OCI-LY1 (cell line): ENCODE results near the gene HAO2.

Experiments
- H2AFZ ChIP-seq: fragments of 200-600 bp; sonication (generic), shearing (Covaris generic); 2 replicates; pipeline ENCODE4 v1.6.0; 2014; ENCODE audit warnings: antibody characterized with exemption, mild to moderate bottlenecking, low read length
- H3F3A ChIP-seq: fragments of 200-600 bp; sonication (generic), shearing (Covaris generic); 2 replicates; pipeline ENCODE4 v1.6.0; 2014; ENCODE audit warnings: mild to moderate bottlenecking, antibody characterized with exemption, low read length, moderate library complexity; ENCODE audit not compliant: insufficient read depth
- H3K27ac ChIP-seq: fragments of 200-600 bp; sonication (generic); 2 replicates; pipeline ENCODE4 v1.5.1; 2014; ENCODE audit warnings: low read length, mixed run types, mild to moderate bottlenecking, low read depth; ENCODE audit not compliant: poor library complexity, severe bottlenecking
- H3K27me3 ChIP-seq: fragments of 200-600 bp; sonication (generic); 2 replicates; pipeline ENCODE4 v1.6.0; 2014; ENCODE audit warnings: antibody characterized with exemption, mild to moderate bottlenecking, low read length, moderate library complexity; ENCODE audit not compliant: insufficient read depth
- H3K36me3 ChIP-seq: fragments of 200-600 bp; sonication (generic); 2 replicates; pipeline ENCODE4 v1.6.1; 2014; ENCODE audit warnings: mild to moderate bottlenecking, antibody characterized with exemption, low read length, moderate library complexity, mixed read lengths; ENCODE audit not compliant: insufficient read depth
- H3K4me1 ChIP-seq: fragments of 200-600 bp; sonication (generic); 2 replicates; pipeline ENCODE4 v1.5.1; 2014; ENCODE audit warnings: mild to moderate bottlenecking, low read length, moderate library complexity; ENCODE audit not compliant: insufficient read depth, severe bottlenecking
- H3K4me2 ChIP-seq: fragments of 200-600 bp; sonication (generic), shearing (Covaris generic); 2 replicates; pipeline ENCODE4 v1.6.1; 2014; ENCODE audit warnings: low read length
- H3K4me3 ChIP-seq: fragments of 200-600 bp; sonication (generic); 2 replicates; pipeline ENCODE4 v1.5.1; 2014; ENCODE audit warnings: low read length, low read depth, mild to moderate bottlenecking, mixed read lengths; ENCODE audit not compliant: poor library complexity, severe bottlenecking
- H3K79me2 ChIP-seq: fragments of 200-600 bp; shearing (Covaris generic); 2 replicates; pipeline ENCODE4 v1.6.1; 2016; ENCODE audit warnings: mixed run types, low read length, mixed read lengths; ENCODE audit not compliant: insufficient read depth
- H3K9ac ChIP-seq: fragments of 200-600 bp; sonication (generic), shearing (Covaris generic); 2 replicates; pipeline ENCODE4 v1.6.1; 2014; ENCODE audit warnings: mild to moderate bottlenecking, low read length, mixed read lengths
- H3K9me2 ChIP-seq: fragments of 200-600 bp; sonication (generic), shearing (Covaris generic); 2 replicates; pipeline ENCODE4 v1.6.1; 2014; ENCODE audit warnings: low read depth, mild to moderate bottlenecking, low read length, mixed read lengths
- H3K9me3 ChIP-seq: fragments of 200-600 bp; shearing (Covaris generic); 2 replicates; pipeline ENCODE4 v1.6.1; 2014; ENCODE audit warnings: low read length, mixed read lengths
- H4K20me1 ChIP-seq: fragments of 200-600 bp; sonication (generic), shearing (Covaris generic); 2 replicates; pipeline ENCODE4 v1.6.0; 2016; ENCODE audit warnings: mild to moderate bottlenecking, low read length; ENCODE audit not compliant: insufficient read depth
- EZH2 ChIP-seq: fragments of 200-600 bp; sonication (generic), shearing (Covaris generic); IDR thresholded peaks from 2 replicates; pipeline ENCODE4 v1.8.0; 2017; ENCODE audit warnings: borderline replicate concordance, mixed run types, mild to moderate bottlenecking, antibody characterized with exemption, low read length, moderate library complexity, mixed read lengths
- TF ChIP-seq, protein P1 (sequence below): fragments of 200-600 bp; sonication (generic), shearing (Covaris generic); IDR thresholded peaks from 2 replicates; pipeline ENCODE4 v1.5.1; 2017; ENCODE audit warnings: mild to moderate bottlenecking, antibody characterized with exemption, low read length, moderate library complexity, mixed read lengths

HAO2 gene

DNA sequence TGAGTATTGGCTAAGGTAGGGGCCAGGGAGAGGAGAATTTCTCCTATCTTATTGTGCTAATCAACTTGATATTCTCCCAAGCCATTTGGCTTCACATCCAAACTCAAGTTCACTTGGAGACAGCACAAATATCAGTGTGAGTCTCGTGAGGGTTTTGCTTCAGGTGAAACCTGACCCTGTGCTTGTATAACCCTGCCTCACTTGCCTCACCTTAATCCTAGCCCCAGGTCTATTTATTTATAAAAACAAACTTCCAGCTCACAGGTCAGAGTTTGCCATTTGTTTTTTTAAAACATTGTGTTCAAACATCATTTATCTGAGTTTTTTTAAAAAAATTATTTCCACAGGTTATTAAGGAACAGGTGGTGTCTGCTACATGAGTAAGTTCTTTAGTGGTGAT, 19.9 kb downstream of the HAO2 start:
- no peaks in the 10 kb centered on the region for H3K27me3 ChIP-seq
- no peaks in the 10 kb centered on the region for H3K4me1 ChIP-seq
- H3K79me2 ChIP-seq = no peaks in the 10 kb centered on the region
- H3K36me3 ChIP-seq = no peaks in the 10 kb centered on the region
- no peak overlapping the region for H2AFZ ChIP-seq
- TF ChIP-seq, protein P1, sequence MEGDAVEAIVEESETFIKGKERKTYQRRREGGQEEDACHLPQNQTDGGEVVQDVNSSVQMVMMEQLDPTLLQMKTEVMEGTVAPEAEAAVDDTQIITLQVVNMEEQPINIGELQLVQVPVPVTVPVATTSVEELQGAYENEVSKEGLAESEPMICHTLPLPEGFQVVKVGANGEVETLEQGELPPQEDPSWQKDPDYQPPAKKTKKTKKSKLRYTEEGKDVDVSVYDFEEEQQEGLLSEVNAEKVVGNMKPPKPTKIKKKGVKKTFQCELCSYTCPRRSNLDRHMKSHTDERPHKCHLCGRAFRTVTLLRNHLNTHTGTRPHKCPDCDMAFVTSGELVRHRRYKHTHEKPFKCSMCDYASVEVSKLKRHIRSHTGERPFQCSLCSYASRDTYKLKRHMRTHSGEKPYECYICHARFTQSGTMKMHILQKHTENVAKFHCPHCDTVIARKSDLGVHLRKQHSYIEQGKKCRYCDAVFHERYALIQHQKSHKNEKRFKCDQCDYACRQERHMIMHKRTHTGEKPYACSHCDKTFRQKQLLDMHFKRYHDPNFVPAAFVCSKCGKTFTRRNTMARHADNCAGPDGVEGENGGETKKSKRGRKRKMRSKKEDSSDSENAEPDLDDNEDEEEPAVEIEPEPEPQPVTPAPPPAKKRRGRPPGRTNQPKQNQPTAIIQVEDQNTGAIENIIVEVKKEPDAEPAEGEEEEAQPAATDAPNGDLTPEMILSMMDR = no peak
- no peak for TF ChIP-seq EZH2
- H3K4me2 ChIP-seq = no peak overlapping the region
- no peak overlapping the region for H3K4me3 ChIP-seq
- H4K20me1 ChIP-seq = no peaks in the 10 kb centered on the region
- H3K9me2 ChIP-seq = no peaks in the 10 kb centered on the region
- no peak overlapping the region for H3K27ac ChIP-seq
- H3F3A ChIP-seq = no peaks in the 10 kb centered on the region
- no peak overlapping the region for H3K9ac ChIP-seq
- H3K9me3 ChIP-seq = no peaks in the 10 kb centered on the region

DNA sequence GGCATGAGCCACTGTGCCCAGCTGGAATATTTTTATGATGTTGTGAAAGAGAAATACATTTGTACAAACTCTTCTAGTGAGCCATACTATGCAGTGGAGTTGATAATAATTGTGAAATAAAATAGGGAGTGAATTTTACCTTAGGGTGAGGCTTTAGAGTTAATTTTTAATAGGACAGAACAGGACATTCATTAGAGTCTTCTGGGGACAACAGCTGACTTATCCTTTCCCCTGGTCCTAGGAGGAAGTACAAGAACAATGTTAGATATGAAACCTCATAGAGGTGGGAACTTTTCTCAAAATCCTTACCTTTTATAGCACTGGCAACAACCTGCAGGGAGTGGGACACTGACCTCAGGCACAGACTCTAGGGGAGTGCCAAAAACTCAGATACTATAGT, 21.9 kb downstream of the HAO2 start:
- no peaks in the 10 kb centered on the region for H3K79me2 ChIP-seq
- no peak overlapping the region for H3K27ac ChIP-seq
- no peaks in the 10 kb centered on the region for H3F3A ChIP-seq
- H3K4me2 ChIP-seq = no peak overlapping the region
- H3K9ac ChIP-seq = no peak overlapping the region
- H2AFZ ChIP-seq = no peak overlapping the region
- no peaks in the 10 kb centered on the region for H3K27me3 ChIP-seq
- H3K4me1 ChIP-seq = no peaks in the 10 kb centered on the region
- TF ChIP-seq EZH2 = no peak
- TF ChIP-seq, protein P1 = no peak
- H3K9me2 ChIP-seq = no peaks in the 10 kb centered on the region
- no peak overlapping the region for H3K4me3 ChIP-seq
- no peaks in the 10 kb centered on the region for H4K20me1 ChIP-seq
- no peaks in the 10 kb centered on the region for H3K9me3 ChIP-seq
- no peaks in the 10 kb centered on the region for H3K36me3 ChIP-seq

DNA sequence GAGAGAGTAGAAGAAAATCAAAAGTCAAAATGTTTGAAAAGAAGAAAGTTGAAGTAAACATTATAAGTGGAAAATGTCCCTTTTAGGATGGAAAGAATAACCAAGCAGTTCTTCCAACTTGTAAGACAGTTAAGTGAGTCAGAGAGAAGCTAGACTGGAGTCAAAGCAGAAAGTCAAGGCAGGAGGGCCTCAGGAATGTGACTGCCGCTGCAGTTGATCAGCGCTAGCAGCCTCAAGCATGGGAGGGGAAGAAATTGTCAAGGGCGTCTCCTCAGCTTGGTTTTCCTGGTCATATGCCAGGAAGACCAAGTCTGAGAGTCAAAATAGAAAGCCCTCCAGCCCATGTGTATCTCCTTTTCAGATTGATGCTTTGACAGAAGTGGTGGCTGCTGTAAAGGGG, 23.2 kb downstream of the HAO2 start:
- Histone ChIP-seq H2AFZ (no peak overlapping the region), H3K36me3 (no peaks in the 10 kb centered on the region), H3K27me3 (no peaks in the 10 kb centered on the region)

More for the DNA sequence above, 23.2 kb downstream of the HAO2 start:
- no peak overlapping the region for H3K4me3 ChIP-seq
- H3F3A ChIP-seq = no peaks in the 10 kb centered on the region
- H3K9ac ChIP-seq = no peak overlapping the region
- H3K4me2 ChIP-seq = no peak overlapping the region
- no peaks in the 10 kb centered on the region for H3K9me3 ChIP-seq
- no peaks in the 10 kb centered on the region for H4K20me1 ChIP-seq
- no peak overlapping the region for H3K27ac ChIP-seq
- no peak for TF ChIP-seq EZH2
- TF ChIP-seq, protein P1 = no peak
- no peaks in the 10 kb centered on the region for H3K4me1 ChIP-seq
- H3K9me2 ChIP-seq = no peaks in the 10 kb centered on the region
- no peaks in the 10 kb centered on the region for H3K79me2 ChIP-seq
